Pons (tissue), 1 donor: Measurements from ENCODE around the gene KATNIP.
A peak's percentile ranks its signal among the peaks of the same experiment; 100 is the strongest.

Experiments
- DNase-seq: peaks from one replicate; pipeline ENCODE4 v3.0.0-alpha.2; 2016; ENCODE audit warnings: low spot score

KATNIP gene

DNA sequence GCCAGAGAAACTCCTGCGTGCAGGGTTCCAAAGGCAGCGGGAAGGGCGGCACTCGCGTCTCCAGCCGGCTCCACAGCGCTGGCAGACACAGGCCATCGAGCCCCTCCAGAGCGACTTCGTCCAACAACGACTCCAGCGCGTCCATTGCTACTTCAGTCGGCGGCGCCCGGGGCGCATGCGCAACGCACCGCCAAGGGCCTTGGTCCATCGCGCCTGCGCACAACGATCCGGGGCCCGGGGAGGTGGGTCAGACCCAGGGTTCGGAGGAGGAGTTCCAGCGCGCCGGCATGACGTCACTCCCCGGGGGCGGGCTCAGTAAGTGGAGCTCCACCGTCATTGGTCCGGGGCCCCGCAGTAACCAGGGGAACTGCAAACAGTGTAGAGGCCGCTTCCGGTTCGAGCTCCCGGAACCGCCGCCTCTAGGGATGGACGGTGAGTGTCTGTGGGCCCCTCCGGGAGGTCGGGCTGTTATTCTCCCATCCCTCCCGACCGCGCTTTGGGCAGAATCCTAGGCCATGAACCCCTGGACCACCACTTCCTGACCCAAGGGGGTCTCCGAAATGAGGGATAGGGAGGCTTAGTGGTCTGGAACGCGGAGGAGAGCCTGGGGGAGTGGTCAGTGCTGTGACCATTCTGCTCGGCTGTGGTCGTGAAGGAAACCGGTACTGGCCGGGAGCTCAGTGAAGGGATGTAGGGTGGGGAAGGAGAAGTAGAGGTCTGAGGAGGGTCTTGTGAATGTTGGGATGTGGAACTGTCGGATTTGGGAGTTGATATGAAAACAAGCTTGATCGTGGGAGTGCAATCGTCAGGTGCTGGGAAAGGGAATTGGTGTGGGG, at the start of gene KATNIP, which contains the start of gene GTF3C1:
KATNIP (plus strand) TSS at position 399 of the 836 bp plus-strand sequence; CDS start at position 426, 27 bp downstream.
GTF3C1 (minus strand) TSS at position 168 of the 836 bp plus-strand sequence; CDS start at position 145, 23 bp downstream.
- peak; percentile 98 for DNase-seq

DNA sequence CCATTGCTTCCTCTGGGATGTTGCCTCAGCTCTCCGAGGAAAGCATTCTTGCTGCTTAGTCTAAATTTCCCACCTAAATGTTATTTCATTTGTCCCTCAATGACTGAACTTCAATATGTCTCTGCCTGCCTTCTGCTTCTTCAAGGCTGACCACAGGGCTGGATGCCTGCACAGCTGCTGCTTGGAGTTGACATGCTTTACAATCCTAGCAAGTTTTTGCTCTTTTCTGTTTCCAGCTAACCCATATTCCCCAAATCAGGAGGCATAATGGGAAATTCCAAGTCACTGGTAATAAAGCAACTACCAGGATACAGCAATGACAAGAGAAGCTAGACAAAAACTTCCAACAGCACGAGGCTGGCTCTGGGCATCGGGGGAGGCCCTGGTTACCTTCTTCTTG, 49.1 kb upstream of the KATNIP start:
- no peak for DNase-seq

DNA sequence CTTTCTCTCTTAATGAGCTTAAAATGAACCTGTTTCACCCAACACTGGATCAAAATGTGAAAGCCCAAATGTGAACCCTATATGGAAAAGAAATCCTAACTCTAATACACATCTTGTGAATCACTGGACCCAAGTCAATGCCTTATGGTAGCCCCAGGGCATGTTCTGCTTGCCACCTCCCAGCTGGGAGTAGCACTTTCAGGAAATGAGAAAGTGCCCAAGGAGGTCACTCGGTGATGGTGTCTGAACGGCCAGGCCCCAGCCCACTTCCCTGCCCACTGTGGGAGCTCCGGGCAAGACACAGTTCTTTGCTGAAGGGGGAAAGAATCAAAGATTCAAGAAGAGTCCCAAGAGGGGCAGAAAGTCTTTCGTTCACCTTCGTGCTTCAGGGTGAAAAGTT, 46.3 kb upstream of the KATNIP start:
- no peak for DNase-seq

DNA sequence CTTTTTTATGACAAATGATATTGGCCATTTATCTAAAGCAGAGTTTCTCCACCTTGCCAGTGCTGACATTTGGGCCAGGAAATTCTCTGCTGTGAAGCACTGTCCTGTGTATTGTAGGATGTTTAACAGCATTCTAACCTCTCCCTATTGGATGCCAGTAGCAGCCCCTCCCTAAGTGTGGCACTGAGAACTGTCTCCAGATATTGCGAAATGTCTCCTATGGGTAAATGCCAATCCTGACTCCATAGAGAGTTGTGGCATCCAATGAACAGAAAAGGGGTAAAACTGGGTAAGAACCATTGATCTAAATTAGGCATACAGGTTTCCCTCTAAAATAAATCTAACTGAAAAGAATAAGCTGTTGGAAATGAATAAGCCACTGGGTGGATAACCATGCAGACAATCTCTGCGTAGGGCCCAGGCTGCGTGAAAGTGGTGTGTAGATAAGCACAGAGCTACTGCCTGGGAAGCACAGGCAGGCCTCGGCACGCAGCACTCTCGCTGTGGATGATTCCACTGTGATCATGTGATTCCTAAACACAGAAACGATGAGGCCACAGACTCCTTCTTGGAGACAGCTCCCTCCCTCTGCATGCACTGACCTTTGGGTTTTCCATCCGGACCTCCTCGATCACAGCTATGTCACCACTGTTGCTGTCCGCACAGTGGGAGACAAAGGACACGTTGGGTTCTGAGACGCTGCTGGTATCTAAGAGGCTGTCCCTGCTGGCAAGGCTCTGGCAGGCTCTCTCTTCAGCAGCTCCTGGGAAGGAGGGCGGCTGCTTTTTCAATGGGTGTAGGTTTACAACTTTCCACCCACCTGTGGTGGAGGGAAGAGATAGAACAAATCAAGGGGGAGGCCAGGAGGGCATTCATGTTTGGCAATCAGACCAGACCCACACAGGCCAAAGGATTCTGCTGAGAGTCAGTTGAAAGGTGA, 44.4 kb upstream of the KATNIP start:
- no peak for DNase-seq

GRCh38 chr16:27506771-27507170, 43.2 kb upstream of the KATNIP start:
- no peak for DNase-seq

- DNase-seq: no peak
Measured at GRCh38 chr16:27508476-27508875, 41.5 kb upstream of the KATNIP start.

DNA sequence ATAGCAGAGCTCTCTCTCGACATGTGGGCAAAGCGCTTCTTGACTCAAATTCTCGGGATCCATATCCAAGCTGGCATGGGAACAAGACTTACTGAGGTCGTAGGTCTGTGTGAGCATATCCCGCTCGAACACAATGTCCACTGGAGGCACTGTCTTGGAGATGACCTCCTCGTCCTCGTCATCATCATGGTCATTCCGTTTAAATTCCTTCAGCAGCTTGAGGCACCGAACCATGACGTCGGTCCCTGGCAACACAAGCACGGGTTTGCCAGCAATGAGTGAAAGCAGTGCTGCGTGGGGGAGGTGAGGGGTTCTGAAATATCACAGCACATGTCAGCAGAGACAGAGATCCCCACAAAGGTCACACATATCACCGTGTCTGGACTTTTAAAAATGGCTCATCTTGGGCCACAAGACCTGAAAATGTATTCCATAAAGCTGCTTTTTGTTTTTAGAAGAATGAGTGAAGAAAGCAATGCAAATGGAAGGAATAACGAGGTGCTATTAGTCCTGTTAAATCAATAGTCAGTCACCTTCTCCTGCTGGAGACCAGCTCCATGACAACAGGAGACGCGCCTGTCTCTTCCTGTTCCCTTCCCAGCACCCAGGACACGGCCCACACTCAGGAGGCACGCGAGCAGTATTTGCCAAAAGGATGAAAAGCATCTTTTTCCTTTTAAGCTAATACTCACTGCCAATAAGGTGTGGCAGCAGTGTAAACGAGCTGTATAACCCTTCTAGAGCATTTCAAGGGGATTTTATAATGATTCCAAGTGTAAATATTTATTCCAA, 38.1 kb upstream of the KATNIP start:
- DNase-seq: no peak

DNA sequence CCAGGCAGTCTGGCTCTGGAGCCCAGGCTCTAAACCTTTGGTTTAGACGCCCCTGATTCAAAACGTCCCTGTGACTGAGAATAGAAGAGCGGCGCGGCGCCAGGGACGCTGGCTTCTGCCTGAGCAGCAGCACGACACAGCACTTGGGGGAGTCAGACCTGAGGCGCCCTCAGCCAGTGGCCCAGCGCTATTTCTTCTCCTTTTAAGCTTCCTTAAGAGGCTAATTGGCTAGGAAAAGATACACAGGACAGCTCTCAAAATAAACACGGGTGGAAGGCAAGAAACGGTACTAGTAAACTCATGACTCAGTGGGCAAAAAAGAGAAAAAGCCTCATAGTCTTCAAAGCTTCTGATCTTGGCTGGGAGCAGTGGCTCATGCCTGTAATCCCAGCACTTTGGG, 35.1 kb upstream of the KATNIP start:
- DNase-seq: peak; percentile 20

GRCh38 chr16:27515874-27516353, 34.0 kb upstream of the KATNIP start:
- DNase-seq: peak; percentile 28

DNA sequence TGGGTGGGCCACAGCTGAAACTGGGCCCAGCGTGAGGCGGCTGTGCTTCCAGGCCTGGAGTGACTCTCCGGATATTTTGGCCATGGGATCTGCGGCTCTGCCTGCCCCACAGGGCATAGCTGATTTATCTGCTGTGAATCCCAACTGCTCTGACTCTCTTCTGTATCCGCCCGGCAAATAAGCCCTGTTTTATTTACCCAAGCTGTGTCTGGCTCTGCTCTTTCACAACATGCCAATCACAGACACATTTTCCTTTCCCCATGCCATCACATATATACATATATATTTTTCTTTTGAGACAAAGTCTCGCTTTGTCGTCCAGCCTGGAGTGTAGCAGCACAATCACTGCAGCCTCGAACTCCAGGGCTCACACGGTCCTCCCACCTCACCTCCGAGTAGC, 33.6 kb upstream of the KATNIP start:
- DNase-seq: no peak

DNA sequence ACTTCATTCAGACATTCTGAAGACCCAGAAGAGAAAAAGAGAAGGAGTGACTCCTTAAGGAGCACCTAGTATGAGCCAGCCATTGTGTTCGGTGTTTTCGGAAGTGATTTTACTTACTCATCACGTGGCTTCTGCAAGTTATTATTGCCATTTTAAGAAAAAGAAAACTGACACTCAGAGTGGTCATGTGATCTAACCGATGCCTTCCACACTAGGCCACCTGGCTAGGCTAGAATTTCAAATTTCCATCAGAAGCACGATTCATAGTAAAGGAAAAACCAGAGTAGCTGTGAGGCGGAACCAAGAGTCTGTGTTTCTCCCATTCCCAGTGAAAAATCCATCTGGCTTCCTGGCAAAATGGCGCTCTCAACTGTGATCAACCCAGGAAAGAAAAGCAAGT, 32.3 kb upstream of the KATNIP start:
- no peak for DNase-seq

DNA sequence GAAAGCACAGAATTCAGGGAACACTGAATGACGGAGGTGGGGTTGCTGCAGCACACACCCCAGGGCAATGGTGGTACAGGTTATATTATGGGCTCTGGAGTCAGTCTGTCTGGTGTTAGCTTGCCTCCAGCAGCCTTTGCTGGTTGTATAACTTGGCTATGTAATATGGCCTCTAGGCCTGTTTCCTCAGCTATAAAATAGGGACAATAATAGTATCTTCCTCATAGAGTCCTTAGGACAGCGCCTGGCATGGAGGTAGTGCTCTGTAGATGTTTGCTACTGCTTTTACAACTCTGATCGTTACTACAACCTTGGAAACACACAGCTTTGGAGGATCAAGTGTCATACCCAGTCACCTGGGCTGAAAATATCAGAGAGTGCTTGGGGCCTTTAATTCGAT, 31.7 kb upstream of the KATNIP start:
- DNase-seq: no peak

DNA sequence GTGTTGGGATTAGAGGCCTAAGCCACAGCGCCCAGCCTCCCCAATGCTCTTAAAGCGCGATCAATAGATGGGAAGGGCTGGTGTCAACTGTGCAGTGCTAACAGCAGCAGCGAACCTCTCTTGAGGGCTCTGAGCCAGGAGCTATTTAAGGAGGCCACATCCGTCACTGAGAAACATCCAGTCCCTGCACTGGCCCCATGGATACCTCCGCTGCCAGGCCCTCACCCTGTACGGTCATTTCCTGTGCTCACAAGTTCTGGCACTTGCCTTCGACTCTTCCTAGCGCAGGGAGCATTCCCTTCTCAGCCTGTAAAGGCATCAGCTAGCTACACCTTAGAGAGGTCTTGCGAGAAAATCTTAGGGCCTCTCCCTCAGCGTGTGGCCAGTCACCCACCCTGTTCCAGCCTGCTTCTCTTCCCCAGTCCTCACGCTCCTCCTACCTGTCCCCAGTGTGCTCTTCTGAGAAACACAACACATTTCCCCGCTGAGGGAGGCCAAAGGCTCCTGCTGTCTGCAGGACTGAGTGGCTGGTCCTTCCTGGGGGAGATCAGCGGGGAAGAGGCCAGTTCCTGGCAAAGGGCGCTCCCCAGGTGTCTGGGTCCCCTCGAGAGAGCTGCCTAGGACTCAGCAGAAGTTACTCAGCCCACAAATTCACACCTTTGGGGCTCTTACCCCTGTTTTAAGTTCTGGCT, 28.8 kb upstream of the KATNIP start:
- DNase-seq: no peak

- DNase-seq: no peak
Measured at GRCh38 chr16:27522173-27522707, 27.7 kb upstream of the KATNIP start.

DNA sequence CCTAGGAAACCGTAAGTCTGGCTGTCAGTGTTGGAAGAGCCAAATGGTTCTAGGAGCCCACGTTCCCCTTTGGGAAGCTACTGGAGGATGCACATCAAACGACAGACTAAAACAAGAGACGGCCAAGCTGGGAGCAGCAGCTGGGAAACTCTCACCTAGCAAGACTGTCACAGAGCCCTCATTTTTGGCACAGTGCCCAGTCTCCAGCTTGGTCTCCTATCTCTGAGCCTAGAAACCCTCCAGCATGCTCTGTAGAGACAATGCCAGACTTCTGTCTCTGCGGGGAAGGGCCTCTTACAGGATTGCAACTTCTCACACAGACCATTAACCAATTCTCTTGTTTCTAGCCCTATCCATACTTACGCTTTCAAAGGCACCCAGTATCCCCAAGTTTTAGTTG, 23.8 kb upstream of the KATNIP start:
- no peak for DNase-seq

- DNase-seq: no peak
Measured at GRCh38 chr16:27528294-27528693, 21.6 kb upstream of the KATNIP start.

DNA sequence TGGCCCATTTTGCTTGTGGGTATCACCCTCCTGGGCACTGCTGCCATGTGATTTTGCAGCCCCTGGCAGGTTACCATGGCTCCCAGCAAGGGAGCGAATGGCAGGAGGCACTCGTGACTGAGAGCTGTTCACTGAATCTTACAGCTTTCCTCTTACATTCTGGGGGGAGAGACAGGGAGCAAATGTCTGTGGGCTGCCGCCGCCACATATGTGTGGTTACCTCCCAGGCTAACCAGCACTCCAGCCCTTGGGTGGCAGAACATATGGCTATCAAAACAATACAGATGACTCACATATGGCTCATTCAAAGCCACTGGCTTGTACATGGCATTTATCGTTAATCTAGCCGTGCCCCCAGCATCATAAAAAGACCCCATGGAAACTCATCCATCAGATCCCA, 20.0 kb upstream of the KATNIP start:
- no peak for DNase-seq

DNA sequence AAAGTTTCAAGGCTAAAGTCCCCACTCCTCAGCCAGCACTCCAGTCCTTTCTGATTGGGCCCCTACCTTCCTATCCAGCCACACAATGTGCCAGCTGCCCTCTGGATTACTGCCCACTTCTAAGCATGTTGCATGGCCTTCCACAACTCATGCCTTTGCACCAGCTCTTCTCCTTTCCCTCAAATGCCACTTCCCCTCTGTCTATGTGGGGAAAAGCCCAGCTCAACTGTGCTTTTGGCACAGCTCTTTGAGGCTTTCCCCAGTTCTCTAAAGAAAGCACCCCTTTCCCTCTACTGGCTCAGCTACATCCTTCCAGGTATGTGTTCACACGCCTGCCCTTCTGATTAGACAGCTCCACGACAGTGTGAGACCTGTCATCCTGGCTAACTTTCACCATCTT, 18.8 kb upstream of the KATNIP start:
- DNase-seq: no peak

DNA sequence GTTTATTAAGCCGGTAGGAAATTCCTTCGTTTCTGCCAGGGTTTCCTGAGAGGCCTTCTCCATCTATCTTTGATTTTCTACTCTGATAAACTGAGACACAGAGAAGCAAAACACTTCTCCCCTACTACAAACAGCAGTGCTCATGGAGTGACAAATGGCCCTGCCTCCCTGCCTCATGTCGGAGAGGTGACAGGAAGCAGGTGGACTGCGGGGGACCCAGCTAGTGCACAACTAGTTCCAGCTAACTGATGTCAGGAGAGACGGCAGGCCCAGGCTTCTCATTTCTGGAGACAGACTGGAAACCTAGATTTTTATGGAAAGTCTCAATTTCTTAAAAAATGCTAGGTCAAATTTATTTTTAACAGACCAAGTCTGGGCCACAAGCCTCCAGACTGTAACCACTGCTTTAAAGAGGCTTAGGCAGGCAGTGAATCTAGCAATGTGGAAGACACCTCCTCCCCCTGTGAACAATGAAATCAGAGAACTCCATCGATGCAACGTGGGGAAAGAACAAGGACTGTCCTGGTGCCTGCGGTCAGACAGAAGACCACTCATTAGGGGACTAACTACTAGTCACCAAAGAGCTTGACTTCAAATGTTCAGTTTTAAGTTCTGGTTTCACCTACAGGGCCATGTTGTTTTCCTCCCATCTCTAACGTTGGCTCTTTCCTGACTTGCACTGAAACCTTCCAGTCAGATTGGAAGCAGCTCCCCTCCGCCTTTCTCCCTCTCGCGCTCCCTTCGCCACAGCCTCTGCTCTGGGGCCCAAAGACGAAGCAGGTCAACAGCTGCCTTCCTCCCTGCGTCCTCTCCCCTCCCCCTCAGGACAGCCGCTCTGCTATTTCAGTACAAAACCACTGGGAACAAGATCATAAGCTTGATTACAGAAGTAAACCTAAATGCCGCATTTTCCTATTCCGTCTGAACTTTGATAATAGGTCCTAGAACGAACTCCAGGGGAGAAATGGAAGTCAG, 17.8 kb upstream of the KATNIP start:
- DNase-seq: no peak

DNA sequence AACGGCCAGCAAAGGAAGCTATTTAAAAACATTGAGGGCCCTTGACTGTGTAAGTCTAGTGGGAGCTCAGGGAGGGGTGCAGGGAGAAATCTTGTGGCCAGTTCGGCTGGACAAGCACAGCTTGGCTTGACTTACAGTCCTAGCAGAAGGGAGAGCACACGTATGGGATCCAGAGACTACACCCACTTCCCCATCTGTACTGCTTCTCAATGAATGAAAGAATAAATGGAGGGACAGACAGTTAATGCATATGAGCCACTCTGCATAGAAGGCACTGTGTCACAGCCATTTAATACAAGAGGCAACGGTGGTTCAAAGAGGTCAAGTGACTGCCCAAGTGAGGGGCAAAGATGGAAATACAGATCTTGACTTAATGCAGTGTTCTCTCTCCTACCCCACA, 15.7 kb upstream of the KATNIP start:
- DNase-seq: no peak
